WI38 (cell line): ENCODE data around the gene NFU1.

Experiments used
- H3K4me3 ChIP-seq: 2 replicates; pipeline ENCODE4 v1.5.1; 2011; ENCODE audit warnings: low read depth, mild to moderate bottlenecking, control low read depth, low read length
- TF ChIP-seq, protein P1 (sequence below): IDR thresholded peaks from 2 replicates; pipeline ENCODE4 v1.5.1; 2012; ENCODE audit warnings: low read depth, mild to moderate bottlenecking, control low read depth, low read length

The NFU1 gene

DNA sequence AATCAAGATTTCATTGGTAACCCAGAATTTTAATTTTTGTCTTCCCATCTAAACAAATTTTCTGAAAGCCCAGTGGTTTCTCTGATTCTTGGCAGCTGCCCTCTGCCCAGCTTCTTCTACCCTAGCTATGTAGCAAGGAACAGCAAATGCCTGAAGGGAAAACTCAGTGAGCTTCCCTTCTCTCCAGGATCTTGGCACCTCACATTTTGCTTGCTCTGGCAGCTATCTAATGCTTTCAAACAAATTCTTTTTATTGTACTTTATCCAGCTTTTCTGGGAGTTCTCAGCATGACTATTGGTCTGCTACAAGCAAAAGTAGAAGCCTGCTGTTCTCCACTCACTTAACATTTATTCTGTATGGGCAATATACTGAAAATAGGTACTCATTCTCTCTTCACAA, 31.9 kb downstream of the NFU1 start:
- TF ChIP-seq, protein P1, sequence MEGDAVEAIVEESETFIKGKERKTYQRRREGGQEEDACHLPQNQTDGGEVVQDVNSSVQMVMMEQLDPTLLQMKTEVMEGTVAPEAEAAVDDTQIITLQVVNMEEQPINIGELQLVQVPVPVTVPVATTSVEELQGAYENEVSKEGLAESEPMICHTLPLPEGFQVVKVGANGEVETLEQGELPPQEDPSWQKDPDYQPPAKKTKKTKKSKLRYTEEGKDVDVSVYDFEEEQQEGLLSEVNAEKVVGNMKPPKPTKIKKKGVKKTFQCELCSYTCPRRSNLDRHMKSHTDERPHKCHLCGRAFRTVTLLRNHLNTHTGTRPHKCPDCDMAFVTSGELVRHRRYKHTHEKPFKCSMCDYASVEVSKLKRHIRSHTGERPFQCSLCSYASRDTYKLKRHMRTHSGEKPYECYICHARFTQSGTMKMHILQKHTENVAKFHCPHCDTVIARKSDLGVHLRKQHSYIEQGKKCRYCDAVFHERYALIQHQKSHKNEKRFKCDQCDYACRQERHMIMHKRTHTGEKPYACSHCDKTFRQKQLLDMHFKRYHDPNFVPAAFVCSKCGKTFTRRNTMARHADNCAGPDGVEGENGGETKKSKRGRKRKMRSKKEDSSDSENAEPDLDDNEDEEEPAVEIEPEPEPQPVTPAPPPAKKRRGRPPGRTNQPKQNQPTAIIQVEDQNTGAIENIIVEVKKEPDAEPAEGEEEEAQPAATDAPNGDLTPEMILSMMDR, result no peak
- no peak overlapping the region for H3K4me3 ChIP-seq

DNA sequence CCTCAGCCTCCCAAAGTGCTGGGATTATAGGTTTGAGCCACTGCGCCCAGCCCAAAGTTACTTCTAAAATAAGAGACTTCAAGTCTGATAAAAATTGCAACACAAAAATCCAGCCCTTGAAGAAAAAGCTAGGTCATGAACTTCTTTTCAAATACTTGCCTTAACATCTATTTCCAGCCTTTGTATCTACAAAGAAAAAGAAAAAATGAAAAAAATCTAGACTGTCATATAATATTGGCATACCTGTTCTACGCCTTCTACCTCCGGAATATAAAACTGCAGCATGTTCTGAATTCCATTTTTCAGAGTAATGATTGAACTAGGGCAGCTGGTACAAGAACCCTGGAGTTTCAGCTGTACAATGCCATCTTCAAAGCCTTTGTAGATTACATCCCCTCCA, 37.1 kb downstream of the NFU1 start:
- TF ChIP-seq, protein P1, result no peak
- H3K4me3 ChIP-seq, result no peak overlapping the region

DNA sequence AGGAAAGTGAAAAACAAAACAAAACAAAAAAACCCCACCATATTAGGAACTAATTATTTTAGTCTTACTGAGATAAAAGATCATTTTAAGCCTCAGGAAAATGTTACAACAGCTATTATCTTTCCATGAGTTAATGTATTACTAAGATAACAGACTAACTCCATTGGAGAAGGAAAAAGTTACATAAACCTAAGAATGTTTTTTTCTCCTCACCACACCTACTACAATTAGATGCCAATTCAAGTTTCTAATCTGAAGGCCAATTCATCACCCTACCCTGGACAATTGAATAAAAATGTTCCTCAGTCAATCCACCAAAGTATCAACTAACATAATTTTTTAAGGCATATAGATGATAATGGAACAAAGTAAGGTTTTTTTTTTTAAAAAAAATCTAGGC, 40.0 kb downstream of the NFU1 start:
- H3K4me3 ChIP-seq, result no peak overlapping the region
- TF ChIP-seq, protein P1, result no peak

DNA sequence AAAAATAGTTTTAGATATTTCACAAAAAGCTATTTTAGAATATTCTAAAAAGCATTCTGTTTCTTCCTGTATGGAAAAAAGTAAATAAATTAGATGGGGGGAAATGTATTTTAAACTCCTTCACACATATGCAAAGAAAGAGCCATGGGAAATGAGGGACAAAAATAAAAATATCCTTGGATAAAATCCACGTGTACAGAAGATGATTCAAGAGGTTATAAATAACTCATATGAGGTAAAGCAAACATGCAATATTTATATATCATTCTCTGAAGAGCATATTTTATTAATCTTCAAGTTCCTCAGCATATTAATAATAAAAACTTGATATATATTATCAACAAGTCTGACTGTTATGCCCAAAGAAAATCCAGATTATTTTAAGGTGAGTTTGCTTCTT, 41.4 kb downstream of the NFU1 start:
- TF ChIP-seq, protein P1, result no peak
- H3K4me3 ChIP-seq, result no peak overlapping the region

DNA sequence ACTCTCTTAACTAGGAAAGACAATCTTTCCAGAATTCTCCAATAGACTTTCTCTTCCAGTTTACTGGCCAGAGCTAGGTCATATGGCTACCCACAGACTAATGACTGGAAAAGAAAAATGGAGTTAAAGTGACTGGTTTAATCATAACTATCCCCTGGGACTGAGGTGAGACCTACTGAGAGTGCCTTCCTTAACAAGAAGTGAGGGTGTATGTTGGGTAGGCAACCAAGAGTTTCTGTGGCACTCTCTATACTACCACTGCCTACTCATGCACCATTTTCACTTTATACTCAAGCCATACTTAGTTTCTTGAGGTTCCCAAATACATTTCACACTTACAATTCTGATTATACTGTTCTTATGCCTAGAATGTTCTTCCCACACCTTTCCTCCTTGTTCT, 43.3 kb downstream of the NFU1 start:
- TF ChIP-seq, protein P1, result no peak

DNA sequence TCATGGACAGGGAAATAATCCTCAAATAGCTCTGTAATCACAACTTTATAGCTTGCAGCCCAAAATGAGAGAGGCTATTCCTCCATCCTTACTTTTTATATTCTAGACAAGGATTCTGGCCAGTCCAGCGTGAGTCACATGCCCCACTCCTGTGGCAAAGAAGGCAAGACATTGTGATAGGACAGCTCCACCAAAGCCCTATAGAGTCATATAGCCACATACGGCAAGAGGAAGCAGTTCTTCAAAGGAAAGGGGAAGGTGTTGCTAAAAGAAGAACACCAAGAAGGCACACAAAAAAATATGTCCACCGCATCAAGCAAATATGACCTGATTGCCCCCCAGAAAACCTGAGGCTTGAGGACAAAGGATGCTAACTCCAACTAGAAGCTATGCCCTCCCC, 46.8 kb downstream of the NFU1 start:
- no peak overlapping the region for H3K4me3 ChIP-seq
- TF ChIP-seq, protein P1, result no peak

More for the DNA sequence above, 43.3 kb downstream of the NFU1 start:
- no peak overlapping the region for H3K4me3 ChIP-seq

DNA sequence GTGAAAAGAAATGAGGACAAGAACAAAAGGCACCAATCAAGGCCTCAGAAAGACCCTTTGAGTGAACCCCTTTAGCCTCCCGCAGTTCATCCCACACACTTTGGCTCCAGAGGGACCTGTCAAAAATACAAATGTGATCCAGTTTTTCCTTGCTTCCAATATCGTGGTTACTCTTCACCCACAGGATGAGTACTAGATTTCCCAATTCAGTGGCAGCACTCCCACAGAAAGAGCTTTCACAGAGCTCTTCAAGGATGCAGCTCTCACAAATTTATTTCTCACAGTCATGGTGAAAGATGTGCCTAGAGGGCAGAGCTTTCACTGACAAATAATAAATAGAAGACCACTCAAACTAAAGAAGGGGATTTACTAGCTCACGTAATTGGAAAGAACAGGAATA, 47.2 kb downstream of the NFU1 start:
- no peak overlapping the region for H3K4me3 ChIP-seq
- TF ChIP-seq, protein P1, result no peak
